Activated CD8-positive, alpha-beta T cell treated with anti-CD3 and anti-CD28 coated beads, Interleukin-2, amount 10 ng/mL, durations not matched to agents 7 days and 5 days (primary cell): ENCODE results near the gene STAMBPL1. TPM values are rescaled to one million over a fixed set of nuclear protein-coding genes. Genes with fewer than 3 reads are reported as not detected.

Source experiments
- ATAC-seq: fragments of 150-1000 bp; cut with Tn5 transposase; one replicate; pipeline ENCODE4 v1.10.0; 2021; ENCODE audit warnings: moderate library complexity
- CTCF ChIA-PET: fragments of 350-600 bp; sonication (Branson Sonifier 250); formaldehyde crosslinking; loops from one replicate; lab custom pipeline; 2021; ENCODE audit warnings: antibody characterized with exemption; lab: Charles Lee
- POLR2A ChIA-PET: fragments of 350-600 bp; sonication (Branson Sonifier 250); formaldehyde crosslinking; loops from one replicate; lab custom pipeline; 2021; ENCODE audit warnings: antibody characterized with exemption; lab: Charles Lee
- DNase-seq: peaks from one replicate; pipeline ENCODE4 v3.0.0-alpha.2; 2020
- H3K27ac Mint-ChIP-seq: one replicate; pipeline ENCODE4 v1.8.0; 2021; ENCODE audit warnings: mild to moderate bottlenecking, mixed read lengths
- H3K27me3 Mint-ChIP-seq: one replicate; pipeline ENCODE4 v1.8.0; 2021; ENCODE audit warnings: low read depth, mixed read lengths
- H3K36me3 Mint-ChIP-seq: one replicate; pipeline ENCODE4 v1.8.0; 2021; ENCODE audit warnings: low read depth, mixed read lengths
- H3K4me1 Mint-ChIP-seq: one replicate; pipeline ENCODE4 v1.8.0; 2021; ENCODE audit warnings: low read depth, mixed read lengths
- H3K4me3 Mint-ChIP-seq: one replicate; pipeline ENCODE4 v1.8.0; 2021; ENCODE audit warnings: mild to moderate bottlenecking, mixed read lengths
- H3K9me3 Mint-ChIP-seq: one replicate; pipeline ENCODE4 v1.8.0; 2022; ENCODE audit warnings: mixed read lengths; ENCODE audit not compliant: insufficient read depth
- total RNA-seq, 2 experiments: library from RNA; stranded (reverse); gene quantifications; one replicate each; pipeline ENCODE4 v1.2.3, GENCODE V29; 2021

STAMBPL1 gene
- total RNA-seq, 2 experiments from 2014 or later, result 67.6 TPM

DNA sequence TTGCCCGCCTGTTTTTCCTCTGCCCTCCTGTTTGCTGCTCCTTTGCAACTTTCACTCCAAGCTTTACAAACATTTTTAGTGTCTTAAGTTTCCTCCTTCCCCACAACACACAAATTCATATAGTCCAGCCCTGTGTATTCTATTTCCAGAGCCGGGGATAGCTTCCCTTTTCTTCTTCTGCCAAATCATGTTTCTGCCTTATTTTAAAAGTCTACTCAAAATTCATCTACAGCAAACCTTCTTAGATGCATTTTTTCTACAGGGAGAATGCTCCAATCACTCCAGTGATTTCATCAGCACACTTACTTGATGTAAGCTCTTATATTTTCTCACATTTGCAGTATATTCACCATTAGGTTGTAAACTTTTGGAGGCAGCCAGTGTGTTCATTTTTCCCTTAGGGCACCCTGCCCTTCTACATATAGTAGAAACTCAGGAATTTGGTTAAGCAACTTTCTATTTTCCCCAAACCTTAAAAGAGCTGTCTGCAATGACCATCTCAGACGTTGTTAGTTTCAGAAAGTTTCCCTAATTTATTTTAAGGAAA lies 84.9 kb downstream of the STAMBPL1 start:
- CTCF ChIA-PET, result interaction anchor here (1.0 to 1.2 kb wide), 4 partner anchors 17 to 29 kb away, joined by 3 read pairs; partner anchors contain the start of gene FAS
- H3K27me3 Mint-ChIP-seq, result no peaks in the 10 kb centered on the region
- no peak overlapping the region for H3K4me3 Mint-ChIP-seq
- POLR2A ChIA-PET, result no interaction called here
- peaks cover 7% of the 10 kb centered on the region for H3K36me3 Mint-ChIP-seq
- H3K9me3 Mint-ChIP-seq, result no peaks in the 10 kb centered on the region
- no peak for ATAC-seq
- no peak overlapping the region for H3K27ac Mint-ChIP-seq
- H3K4me1 Mint-ChIP-seq, result peaks cover 32% of the 10 kb centered on the region
- DNase-seq, result no peak

DNA sequence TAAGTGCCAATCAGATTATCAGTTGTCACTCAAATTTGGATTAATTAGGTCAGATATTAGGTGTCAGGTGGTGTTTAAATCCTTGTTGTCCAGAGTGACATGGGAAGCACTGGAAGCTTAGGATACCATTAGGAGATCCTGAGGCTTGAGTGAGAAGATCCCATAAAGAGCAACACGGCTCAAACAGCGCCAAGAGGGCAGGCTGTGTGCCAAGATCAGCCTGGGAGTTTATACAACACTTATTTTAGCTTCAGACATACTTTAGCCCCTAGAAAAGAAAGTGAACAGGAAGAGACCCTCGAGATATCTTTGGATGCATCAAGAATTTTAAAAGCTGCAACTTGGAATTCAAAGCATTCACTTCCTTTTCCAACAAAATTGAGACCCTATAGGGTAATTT lies 86.8 kb downstream of the STAMBPL1 start:
- DNase-seq (no peak), ATAC-seq (no peak)
- H3K27me3 Mint-ChIP-seq, result no peaks in the 10 kb centered on the region
- no peaks in the 10 kb centered on the region for H3K9me3 Mint-ChIP-seq
- ChIA-PET POLR2A (no interaction called here), CTCF (no interaction called here)
- no peak overlapping the region for H3K27ac Mint-ChIP-seq
- H3K4me1 Mint-ChIP-seq, result peaks cover 16% of the 10 kb centered on the region
- no peak overlapping the region for H3K4me3 Mint-ChIP-seq
- H3K36me3 Mint-ChIP-seq, result peaks cover 7% of the 10 kb centered on the region

DNA sequence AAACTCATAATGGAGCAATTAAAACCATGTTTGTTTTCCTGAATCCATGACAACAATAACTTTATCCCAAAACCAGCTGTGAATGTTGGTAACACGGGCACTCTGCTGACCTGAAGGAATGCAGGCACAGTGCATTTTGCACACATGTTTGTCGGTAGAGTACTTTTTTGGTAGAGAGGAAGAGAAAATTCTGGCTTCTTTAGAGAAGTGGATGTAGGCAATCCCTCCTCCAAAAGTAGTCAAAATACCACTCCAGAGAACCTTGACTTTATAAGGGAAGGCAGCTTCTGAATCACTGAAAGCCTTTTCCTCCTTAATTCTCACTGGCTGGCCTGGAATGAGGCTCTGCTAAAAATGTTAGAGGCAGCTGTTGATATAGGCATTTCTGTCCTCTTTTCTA lies 88.3 kb downstream of the STAMBPL1 start:
- no peak for DNase-seq
- H3K4me1 Mint-ChIP-seq, result peaks cover 5% of the 10 kb centered on the region
- ATAC-seq, result no peak

DNA sequence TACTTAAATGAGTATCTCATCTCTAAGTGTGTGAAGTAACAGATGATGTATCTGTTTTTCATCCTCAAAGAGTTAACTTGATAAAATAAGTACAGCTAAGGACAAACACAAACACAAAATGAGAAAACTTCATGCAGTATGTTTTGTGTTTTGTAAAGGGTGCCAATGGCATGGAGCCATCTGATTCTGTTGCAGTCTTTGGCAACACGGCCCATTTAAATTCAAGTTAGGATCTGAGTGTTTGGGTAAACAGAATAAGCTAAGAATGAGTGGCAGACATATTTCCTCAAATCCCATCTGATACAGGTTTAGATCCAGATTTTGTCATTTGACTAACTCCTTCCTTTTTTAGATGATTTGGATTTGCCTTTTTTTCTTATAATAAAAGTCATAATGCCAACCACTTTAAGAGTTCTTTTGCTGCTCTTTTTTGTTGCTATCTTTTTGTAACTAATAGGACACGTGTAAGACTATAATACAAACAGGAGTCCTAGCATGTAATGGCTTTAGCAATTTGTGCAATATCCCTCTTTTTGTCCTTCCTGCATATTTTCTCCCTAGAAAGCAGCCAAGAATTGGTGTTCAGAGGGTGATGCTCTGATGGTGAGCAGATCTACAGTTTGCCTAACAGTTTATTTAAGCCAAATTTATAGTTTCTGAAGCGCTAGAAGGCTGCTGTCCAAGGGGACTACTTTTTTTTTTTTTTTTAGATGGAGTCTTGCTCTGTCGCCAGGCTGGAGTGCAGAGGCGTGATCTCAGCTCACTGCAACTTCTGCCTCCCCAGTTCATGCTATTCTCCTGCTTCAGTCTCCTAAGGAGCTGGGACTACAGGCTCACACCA lies 91.4 kb downstream of the STAMBPL1 start:
- H3K27me3 Mint-ChIP-seq, result no peaks in the 10 kb centered on the region
- DNase-seq (no peak), ATAC-seq (no peak)
- H3K9me3 Mint-ChIP-seq, result no peaks in the 10 kb centered on the region
- H3K4me3 Mint-ChIP-seq, result no peak overlapping the region
- peaks cover 6% of the 10 kb centered on the region for H3K36me3 Mint-ChIP-seq
- ChIA-PET CTCF (interaction anchor here (1.0 kb wide), 1 partner anchor 36 kb away, joined by 3 read pairs; no protein-coding TSS in a partner anchor), POLR2A (no interaction called here)
- peaks cover 22% of the 10 kb centered on the region for H3K4me1 Mint-ChIP-seq
- no peak overlapping the region for H3K27ac Mint-ChIP-seq

More for the DNA sequence above, 88.3 kb downstream of the STAMBPL1 start:
- no peaks in the 10 kb centered on the region for H3K27me3 Mint-ChIP-seq
- H3K36me3 Mint-ChIP-seq, result peaks cover 8% of the 10 kb centered on the region
- no peak overlapping the region for H3K4me3 Mint-ChIP-seq
- POLR2A ChIA-PET, result no interaction called here
- H3K9me3 Mint-ChIP-seq, result no peaks in the 10 kb centered on the region
- CTCF ChIA-PET, result interaction anchor here (1.2 kb wide), 1 partner anchor 34 kb away, joined by 4 read pairs; no protein-coding TSS in a partner anchor
- no peak overlapping the region for H3K27ac Mint-ChIP-seq

Other genes starting within 250 kb of the STAMBPL1 start
- not detected for gene LIPF, start 215.8 kb upstream of the STAMBPL1 start, total RNA-seq
- not detected for gene LIPK, start 174.0 kb upstream of the STAMBPL1 start, total RNA-seq
- not detected for gene LIPN, start 120.2 kb upstream of the STAMBPL1 start, total RNA-seq
- not detected for gene LIPM, start 77.5 kb upstream of the STAMBPL1 start, total RNA-seq
- under 1 TPM in 1 of 2 experiments, not detected in 1; 0.45 TPM for gene ANKRD22, start 28.4 kb upstream of the STAMBPL1 start, total RNA-seq
- gene ACTA2, start 72.5 kb downstream of the STAMBPL1 start, total RNA-seq, result 10 to 100 TPM; 12.9 to 15.0 TPM
- gene FAS, start 110.6 kb downstream of the STAMBPL1 start, total RNA-seq, result 10 to 100 TPM; 58.5 to 62.6 TPM